Uterus (tissue), 2 donors: ENCODE measurements around the gene TTLL12.

ENCODE experiments used
- POLR2A ChIP-seq, 2 donors: fragments of 450-650 bp; IDR thresholded peaks; one replicate each; pipeline ENCODE4 v1.6.1; 2016; ENCODE audit warnings: antibody characterized with exemption in 2 of 2, mild to moderate bottlenecking in 1 of 2, moderate library complexity in 1 of 2
- TF ChIP-seq, protein P1 (sequence below), 4 experiments: fragments of 200-600 bp in 2 of 4; fragments of 450-650 bp in 2 of 4; sonication (generic) in 2 of 4; IDR thresholded peaks; one replicate each; pipeline ENCODE4 v1.5.1; 2016 to 2019; ENCODE audit warnings: antibody characterized with exemption in 4 of 4, mild to moderate bottlenecking in 2 of 4, moderate library complexity in 1 of 4

DNA sequence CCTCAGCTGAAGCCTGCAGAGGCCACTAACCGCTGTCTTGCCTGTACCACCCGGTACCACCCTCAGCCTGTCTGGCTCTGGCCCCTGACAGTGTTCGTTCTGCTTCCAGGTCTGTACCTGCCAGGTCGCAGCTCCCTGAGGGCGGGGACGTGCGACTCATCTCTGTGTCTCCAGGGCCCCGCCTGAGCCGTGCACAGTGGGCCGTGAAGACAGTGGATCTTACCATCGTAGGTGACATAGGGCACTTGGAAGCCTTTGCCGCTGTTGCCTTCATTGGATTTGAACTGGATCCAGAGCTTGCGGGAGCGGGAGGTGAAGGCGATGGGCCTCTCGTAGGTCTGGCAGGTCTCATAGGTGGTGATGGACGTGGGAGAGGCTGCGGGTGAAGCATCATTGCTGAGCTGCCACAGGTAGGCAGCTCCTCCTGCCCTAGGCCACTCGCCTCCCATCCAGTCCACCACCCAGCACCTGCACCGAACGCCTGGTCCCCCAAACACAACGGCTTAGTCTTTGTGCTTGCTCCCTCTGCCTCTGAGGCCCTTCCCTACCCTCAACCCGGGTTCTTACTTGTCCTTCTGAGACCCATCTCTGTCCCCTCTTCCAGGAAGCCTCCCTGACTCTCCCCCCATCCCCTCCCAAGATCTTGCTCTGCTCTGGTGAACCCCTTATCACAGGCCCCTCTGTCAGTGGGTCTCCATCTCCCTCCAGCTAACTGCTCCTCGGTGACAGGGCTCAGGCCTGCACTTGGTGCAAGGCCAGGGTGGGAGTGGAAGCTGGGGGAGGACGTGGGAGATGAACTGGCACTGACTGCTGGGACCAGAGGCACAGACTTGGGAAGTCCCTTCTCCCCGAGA, 21.1 kb upstream of the TTLL12 start:
- TF ChIP-seq POLR2A (IDR thresholded peaks at IDR 0.05), result no peak
- TF ChIP-seq, protein P1, sequence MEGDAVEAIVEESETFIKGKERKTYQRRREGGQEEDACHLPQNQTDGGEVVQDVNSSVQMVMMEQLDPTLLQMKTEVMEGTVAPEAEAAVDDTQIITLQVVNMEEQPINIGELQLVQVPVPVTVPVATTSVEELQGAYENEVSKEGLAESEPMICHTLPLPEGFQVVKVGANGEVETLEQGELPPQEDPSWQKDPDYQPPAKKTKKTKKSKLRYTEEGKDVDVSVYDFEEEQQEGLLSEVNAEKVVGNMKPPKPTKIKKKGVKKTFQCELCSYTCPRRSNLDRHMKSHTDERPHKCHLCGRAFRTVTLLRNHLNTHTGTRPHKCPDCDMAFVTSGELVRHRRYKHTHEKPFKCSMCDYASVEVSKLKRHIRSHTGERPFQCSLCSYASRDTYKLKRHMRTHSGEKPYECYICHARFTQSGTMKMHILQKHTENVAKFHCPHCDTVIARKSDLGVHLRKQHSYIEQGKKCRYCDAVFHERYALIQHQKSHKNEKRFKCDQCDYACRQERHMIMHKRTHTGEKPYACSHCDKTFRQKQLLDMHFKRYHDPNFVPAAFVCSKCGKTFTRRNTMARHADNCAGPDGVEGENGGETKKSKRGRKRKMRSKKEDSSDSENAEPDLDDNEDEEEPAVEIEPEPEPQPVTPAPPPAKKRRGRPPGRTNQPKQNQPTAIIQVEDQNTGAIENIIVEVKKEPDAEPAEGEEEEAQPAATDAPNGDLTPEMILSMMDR (IDR thresholded peaks at IDR 0.05), result no peak
